ENCODE data around the gene IER2. TPM values are rescaled to one million over a fixed set of nuclear protein-coding genes. Genes with fewer than 3 reads are reported as not detected.

The IER2 gene
- total and polyA plus RNA-seq, 9 of the 15 experiments (the other 6 are each of a cell fraction or from before 2014, with no cell fraction given): 4.5 to 205 (median 23.7) TPM

DNA sequence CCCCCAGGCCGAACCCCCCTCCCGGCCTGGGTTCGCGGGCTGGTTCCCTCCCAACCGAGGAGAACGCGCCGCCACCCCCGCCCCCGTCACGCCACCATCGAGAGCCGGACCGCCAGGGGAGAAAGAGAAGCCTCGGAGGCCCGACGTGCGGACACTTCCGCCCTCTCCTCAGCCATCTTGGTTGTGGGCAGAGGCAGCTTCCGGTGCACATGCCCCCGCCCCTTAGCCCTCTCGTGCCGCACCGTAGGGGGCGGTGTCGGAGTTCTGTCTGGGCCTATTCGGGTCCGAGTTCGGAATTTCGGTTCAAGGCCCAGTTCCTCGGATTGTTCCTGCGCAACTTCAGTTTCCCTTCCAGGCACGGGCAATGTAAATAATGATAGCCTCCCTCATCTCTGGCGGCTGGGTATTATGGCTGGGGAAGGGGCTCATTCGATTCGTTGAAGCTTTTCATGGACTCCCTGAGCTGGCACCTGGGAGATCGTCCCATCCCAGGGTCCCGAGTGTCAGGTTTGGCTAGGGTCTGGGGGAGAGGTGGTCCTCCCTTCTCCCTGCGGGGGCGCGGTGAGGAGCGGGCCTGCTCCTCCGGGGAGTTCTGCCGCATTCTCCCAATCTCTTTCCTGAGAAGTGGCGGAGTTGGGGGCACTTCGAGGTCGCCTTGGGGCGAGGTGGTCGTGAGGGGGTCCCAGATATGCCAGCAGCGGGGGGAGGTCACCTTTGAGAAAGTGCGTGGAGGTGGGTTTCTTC is at the start of gene IER2, which contains the start of gene STX10 (continued):
- TF ChIP-seq ZFP30 (CRISPR knock-in tag; IDR thresholded peaks at IDR 0.05; ENCODE audit: borderline replicate concordance) (no peak), TEAD2 (tag; IDR thresholded peaks at IDR 0.05) (no peak), POU5F1 (IDR thresholded peaks at IDR 0.05; ENCODE audit: borderline replicate concordance, low read depth, low read length, partially characterized antibody) (no peak), RBM39 (optimal IDR thresholded peaks at IDR 0.05; ENCODE audit: low read depth, low read length) (no peak), ZNF436 (CRISPR knock-in tag; IDR thresholded peaks at IDR 0.05) (no peak), ZKSCAN3 (CRISPR knock-in tag; IDR thresholded peaks at IDR 0.05) (no peak), TEAD1 (CRISPR knock-in tag; IDR thresholded peaks at IDR 0.05) (peak in 1 of 2 experiments; percentile 94; a peak in 2 of 4 replicates), RUNX1 (IDR thresholded peaks at IDR 0.05; ENCODE audit: low read depth) (no peak), PHF20 (IDR thresholded peaks at IDR 0.05; ENCODE audit: partially characterized antibody) (no peak), ZC3H4 (CRISPR knock-in tag; IDR thresholded peaks at IDR 0.05; ENCODE audit: borderline replicate concordance) (peak; percentile 92; the same call in 1 of the 2 replicates), SMAD1 (IDR thresholded peaks at IDR 0.05; ENCODE audit: low read depth, low read length, partially characterized antibody) (no peak), NR2C2 (CRISPR knock-in tag; IDR thresholded peaks at IDR 0.05) (peak; percentile 81; the same call in 1 of the 2 replicates), NR2C2 (tag; IDR thresholded peaks at IDR 0.05) (peak; percentile 91), HLTF (IDR thresholded peaks at IDR 0.05) (peak; percentile 49; the same call in 1 of the 2 replicates), NR2C1 (IDR thresholded peaks at IDR 0.05) (peak; percentile 84), NR2C1 (tag; IDR thresholded peaks at IDR 0.05) (peak; percentile 90), EGR1 (conservative IDR thresholded peaks at IDR 0.05) (peak; percentile 91)
- TF ChIP-seq, protein P1, sequence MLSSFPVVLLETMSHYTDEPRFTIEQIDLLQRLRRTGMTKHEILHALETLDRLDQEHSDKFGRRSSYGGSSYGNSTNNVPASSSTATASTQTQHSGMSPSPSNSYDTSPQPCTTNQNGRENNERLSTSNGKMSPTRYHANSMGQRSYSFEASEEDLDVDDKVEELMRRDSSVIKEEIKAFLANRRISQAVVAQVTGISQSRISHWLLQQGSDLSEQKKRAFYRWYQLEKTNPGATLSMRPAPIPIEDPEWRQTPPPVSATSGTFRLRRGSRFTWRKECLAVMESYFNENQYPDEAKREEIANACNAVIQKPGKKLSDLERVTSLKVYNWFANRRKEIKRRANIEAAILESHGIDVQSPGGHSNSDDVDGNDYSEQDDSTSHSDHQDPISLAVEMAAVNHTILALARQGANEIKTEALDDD (IDR thresholded peaks at IDR 0.05): no peak
- TF ChIP-seq, protein P2, sequence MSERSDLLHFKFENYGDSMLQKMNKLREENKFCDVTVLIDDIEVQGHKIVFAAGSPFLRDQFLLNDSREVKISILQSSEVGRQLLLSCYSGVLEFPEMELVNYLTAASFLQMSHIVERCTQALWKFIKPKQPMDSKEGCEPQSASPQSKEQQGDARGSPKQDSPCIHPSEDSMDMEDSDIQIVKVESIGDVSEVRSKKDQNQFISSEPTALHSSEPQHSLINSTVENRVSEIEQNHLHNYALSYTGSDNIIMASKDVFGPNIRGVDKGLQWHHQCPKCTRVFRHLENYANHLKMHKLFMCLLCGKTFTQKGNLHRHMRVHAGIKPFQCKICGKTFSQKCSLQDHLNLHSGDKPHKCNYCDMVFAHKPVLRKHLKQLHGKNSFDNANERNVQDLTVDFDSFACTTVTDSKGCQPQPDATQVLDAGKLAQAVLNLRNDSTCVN (CRISPR knock-in tag; IDR thresholded peaks at IDR 0.05): no peak
- TF ChIP-seq, protein P3, sequence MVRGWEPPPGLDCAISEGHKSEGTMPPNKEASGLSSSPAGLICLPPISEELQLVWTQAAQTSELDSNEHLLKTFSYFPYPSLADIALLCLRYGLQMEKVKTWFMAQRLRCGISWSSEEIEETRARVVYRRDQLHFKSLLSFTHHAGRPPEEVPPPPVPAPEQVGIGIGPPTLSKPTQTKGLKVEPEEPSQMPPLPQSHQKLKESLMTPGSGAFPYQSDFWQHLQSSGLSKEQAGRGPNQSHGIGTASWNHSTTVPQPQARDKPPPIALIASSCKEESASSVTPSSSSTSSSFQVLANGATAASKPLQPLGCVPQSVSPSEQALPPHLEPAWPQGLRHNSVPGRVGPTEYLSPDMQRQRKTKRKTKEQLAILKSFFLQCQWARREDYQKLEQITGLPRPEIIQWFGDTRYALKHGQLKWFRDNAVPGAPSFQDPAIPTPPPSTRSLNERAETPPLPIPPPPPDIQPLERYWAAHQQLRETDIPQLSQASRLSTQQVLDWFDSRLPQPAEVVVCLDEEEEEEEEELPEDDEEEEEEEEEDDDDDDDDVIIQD (CRISPR knock-in tag; IDR thresholded peaks at IDR 0.05): no peak
- TF ChIP-seq, protein P4, sequence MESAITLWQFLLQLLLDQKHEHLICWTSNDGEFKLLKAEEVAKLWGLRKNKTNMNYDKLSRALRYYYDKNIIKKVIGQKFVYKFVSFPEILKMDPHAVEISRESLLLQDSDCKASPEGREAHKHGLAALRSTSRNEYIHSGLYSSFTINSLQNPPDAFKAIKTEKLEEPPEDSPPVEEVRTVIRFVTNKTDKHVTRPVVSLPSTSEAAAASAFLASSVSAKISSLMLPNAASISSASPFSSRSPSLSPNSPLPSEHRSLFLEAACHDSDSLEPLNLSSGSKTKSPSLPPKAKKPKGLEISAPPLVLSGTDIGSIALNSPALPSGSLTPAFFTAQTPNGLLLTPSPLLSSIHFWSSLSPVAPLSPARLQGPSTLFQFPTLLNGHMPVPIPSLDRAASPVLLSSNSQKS (CRISPR knock-in tag; IDR thresholded peaks at IDR 0.05): no peak
- TF ChIP-seq, protein P5, sequence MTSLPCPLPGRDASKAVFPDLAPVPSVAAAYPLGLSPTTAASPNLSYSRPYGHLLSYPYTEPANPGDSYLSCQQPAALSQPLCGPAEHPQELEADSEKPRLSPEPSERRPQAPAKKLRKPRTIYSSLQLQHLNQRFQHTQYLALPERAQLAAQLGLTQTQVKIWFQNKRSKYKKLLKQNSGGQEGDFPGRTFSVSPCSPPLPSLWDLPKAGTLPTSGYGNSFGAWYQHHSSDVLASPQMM (CRISPR knock-in tag; IDR thresholded peaks at IDR 0.05): no peak
- TF ChIP-seq, protein P6, sequence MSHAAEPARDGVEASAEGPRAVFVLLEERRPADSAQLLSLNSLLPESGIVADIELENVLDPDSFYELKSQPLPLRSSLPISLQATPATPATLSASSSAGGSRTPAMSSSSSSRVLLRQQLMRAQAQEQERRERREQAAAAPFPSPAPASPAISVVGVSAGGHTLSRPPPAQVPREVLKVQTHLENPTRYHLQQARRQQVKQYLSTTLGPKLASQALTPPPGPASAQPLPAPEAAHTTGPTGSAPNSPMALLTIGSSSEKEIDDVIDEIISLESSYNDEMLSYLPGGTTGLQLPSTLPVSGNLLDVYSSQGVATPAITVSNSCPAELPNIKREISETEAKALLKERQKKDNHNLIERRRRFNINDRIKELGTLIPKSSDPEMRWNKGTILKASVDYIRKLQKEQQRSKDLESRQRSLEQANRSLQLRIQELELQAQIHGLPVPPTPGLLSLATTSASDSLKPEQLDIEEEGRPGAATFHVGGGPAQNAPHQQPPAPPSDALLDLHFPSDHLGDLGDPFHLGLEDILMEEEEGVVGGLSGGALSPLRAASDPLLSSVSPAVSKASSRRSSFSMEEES (CRISPR knock-in tag; IDR thresholded peaks at IDR 0.05): no peak
